SU-DHL-6 (cell line): Measurements from ENCODE around the gene TRIM6.

Source experiments
- CTCF ChIP-seq: fragments of 200-600 bp; sonication (generic); IDR thresholded peaks from one replicate; pipeline ENCODE4 v1.5.1; 2017; ENCODE audit warnings: antibody characterized with exemption, mild to moderate bottlenecking, low read length, moderate library complexity; ENCODE audit not compliant: insufficient read depth, poor library complexity, severe bottlenecking
- EZH2phosphoT487 ChIP-seq: fragments of 200-600 bp; sonication (generic), shearing (Covaris generic); conservative IDR thresholded peaks from 2 replicates; pipeline ENCODE4 v1.6.1; 2018; ENCODE audit warnings: mild to moderate bottlenecking, antibody characterized with exemption, low read length, moderate library complexity, mixed read lengths

- TF ChIP-seq EZH2phosphoT487 (no peak), CTCF (no peak)
These were observed 43.5 kb downstream of the TRIM6 start for GRCh38 chr11:5639953-5640352.
